NCI-H2196 treated with DMSO at 0.1 percent for 48 hours (cell line): ENCODE measurements around the gene SMARCA2.
A peak's percentile ranks its signal among the peaks of the same experiment; 100 is the strongest.
"Not testable (repeated sequence)": the region's sequence is repeated elsewhere in the genome, so short reads cannot be mapped to it uniquely, and the experiment has no call there.

Experiments used
- DNase-seq: peaks from one replicate; lab custom pipeline; 2025; ENCODE audit not compliant: unreplicated experiment; lab: John Stamatoyannopoulos, UW

Gene SMARCA2

DNA sequence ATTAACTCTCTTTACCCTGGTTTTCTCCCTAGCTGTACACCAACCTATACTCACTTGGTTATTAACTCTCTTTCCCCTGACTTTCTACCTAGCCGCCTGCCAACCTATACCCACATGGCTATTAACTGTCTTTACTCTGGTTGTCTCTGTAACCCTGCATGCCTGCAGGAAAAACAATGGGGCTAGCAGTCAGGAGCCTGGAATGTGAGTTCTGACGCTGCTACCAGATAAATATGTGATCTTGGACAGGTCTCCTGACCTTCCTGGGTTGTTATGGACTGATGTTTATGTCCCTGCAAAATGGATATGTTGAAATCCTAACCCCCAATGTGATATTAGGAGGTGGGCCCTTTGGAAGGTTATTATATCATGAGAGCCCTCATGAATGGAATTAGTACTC lies 119.2 kb downstream of the SMARCA2 start:
- no peak for DNase-seq

- no peak for DNase-seq
These were observed 123.5 kb downstream of the SMARCA2 start for GRCh38 chr9:2138646-2139045.

DNA sequence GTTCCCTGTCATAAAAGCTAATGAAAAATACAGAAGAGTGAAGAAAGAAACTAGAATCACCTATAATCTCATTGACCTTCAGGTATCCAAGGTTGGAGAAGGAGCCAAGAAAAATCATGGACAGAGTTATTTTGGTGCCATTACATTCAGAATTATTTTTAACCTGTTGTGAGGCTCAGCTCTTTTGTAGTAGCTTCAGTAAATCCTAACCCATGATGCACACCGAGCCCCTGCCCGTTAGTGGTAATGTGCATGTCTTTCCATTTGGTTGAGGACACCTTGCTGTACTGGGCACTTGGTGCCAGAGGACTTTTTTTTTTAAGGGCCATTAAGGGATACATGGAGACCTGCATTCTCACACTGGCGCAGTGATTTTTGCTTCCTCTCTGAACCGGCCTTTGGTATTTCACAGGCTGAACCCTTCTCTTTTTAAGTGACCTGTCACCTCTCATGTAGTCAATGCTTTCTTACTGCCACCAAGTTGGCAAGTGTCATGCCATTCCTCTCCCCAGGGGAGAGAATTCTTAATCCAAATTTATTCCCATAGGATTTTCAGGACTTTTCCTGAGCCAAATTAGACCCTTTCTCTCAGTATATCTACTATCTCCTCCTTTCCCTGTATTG lies 125.6 kb downstream of the SMARCA2 start:
- DNase-seq = no peak

- no peak for DNase-seq
These were observed 127.1 kb downstream of the SMARCA2 start for GRCh38 chr9:2142212-2142611.

- DNase-seq = no peak
These were observed 129.5 kb downstream of the SMARCA2 start for GRCh38 chr9:2144619-2145018.

DNA sequence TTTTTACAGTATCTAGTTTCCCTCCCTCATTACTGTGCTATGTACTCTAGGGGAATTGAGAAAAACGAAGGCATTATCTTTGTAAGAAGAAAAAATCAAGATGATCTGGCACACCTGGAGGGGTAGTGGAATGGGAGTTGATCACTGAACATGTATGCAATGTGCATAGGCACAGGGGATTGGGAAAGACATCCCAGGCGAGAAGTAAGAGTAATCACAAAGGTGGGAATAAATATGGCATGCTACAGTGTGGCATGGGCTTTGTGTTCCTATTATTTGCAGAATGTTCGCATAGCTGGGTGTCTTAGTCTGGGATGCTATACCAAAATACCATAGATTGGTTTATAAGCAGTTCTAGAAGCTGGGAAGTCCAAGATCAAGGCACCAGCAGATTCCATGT lies 130.6 kb downstream of the SMARCA2 start:
- DNase-seq = no peak

- DNase-seq = not testable (repeated sequence)
These were observed 131.6 kb downstream of the SMARCA2 start for GRCh38 chr9:2146700-2147099.

DNA sequence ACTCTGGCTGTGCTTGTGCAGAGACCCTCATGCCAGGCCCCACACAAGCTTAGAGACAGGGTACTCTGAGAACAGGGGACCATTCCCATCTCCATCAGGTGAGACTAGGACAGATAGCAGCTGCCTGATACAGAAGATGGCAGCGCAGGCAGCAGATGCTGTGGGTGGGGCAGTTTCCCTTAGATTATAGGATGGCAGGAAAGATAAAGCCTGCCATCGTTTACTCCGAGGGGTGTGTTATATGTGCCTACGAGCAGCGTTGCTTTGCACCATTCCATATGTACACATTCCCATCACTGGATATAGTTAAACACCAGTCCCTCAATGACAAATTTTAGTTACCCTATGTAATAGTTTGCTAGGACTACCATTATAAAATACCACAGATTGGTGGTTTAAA lies 135.2 kb downstream of the SMARCA2 start:
- no peak for DNase-seq

DNA sequence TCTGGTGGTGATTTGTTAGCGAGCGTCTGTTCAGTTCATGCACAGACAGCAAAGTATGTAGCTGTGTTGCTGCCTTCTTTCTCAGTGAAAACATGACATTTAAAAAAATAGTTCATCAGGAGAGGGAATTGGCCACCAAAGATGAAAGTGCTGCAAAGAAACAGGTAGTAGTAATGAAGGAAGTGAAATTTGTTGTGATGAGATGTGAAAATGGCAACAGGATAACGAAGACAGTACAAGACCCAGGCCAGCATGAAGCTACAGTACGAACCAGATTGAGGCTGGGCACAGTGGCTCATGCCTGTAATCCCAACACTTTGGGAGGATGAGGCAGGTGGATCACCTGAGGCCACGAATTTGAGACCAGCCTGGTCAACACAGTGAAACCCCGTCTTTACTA lies 136.0 kb downstream of the SMARCA2 start:
- no peak for DNase-seq

GRCh38 chr9:2152966-2153629 lies 138.0 kb downstream of the SMARCA2 start:
- no peak for DNase-seq

- no peak for DNase-seq
These were observed 138.6 kb downstream of the SMARCA2 start for GRCh38 chr9:2153630-2154217.

DNA sequence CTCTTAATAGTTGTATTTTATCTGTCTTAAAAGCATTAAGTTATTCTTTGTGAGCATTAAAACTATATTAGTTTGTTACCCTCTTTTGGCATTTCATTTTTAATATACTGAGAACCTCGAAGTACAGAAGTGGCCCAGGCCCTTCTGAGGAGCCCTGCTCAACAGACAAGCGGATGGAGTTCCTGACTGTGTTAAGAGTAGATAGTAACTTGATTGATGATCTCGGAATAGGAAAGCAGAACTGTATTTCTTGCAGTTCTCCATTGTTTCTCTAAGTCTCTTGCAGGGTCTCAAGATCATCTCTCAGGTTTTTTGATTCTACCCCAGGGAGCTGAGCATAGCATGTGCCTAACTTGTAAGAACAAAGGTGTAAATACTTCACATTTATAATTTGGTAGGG lies 139.6 kb downstream of the SMARCA2 start:
- DNase-seq = no peak

DNA sequence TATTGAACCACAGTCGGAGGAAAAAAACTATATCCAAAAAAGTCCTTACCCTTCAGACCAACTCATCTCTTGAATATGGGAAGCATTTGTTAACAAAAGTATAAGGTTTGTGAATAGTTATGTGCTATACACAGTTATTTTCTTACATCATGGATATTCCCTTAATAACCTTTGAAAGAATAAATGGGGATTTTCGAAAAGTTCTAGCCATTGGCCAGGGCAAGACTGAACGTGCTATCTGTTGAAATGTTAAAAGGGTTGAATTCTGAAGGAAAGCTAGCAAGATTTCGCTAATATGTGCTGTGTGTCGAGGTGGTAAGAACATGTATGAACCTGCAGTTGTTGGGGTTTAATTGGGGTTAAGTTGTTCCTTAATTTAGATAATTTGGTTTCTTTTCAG lies 140.8 kb downstream of the SMARCA2 start:
- no peak for DNase-seq

DNA sequence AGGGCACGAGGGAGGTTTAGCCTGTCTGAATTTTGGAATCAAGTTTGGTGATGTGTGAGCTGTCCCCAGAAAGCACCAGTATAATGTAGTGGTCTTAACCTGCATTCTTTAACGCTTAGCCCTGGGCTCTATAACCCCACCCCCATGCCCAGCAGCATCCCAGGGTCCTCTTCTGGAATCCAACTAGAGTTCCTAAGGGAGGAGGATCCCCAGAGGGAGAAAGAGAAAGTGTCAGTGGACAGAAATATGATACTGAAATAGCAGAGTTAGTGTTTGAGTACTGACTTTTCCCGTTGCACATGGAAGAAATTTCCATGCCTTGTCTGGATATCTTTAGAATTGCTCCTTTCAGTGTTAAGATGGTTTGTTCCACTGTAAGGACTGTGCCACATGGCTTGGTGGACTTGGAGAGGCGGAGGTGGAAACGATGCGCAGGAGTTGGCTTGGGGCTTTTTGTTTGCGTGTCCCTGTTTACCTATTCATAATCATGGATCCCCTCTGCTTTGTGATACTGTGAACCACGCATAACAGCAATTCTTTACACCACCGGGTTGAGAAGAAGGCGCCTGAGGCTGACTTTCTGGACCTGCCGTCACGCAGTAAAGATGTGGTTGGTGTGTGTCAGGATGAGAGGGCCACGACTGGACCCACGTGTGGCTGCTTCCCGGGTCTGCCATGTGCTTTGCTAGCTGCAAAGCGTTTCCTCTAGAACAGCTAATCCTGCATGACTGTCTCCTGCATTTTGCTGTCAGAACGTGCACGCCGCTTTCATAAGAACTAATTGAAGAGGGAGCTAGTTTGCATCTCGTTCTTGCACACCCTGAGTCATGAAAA lies 142.3 kb downstream of the SMARCA2 start:
- peak; percentile 56 for DNase-seq

DNA sequence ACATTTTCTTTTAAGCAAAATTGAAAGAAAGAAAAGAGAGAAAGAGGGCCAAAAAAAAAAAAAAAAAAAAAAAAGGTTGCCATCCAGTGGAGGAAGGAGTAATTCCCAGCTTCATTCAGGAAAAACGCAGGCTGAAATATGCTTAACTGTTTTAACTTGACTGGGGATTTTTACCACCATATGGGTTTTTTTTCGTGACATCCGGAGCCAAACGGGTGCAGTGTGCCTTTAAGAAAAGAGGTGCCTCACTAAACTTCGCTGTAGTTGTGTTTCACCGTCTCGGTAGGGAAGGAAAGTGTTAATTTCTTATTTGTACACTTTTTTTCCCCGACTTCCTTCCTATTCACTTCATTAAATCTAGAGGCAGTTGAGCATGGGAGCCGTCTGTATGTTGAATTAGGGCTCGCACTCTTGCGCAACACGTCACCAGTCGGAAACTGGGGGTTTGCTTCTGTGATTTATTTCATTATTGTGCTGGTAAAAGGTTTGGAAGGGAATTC lies 143.0 kb downstream of the SMARCA2 start:
- DNase-seq = peak; percentile 51

GRCh38 chr9:2158766-2159430 lies 143.8 kb downstream of the SMARCA2 start:
- DNase-seq = no peak

GRCh38 chr9:2159521-2160454 lies 144.6 kb downstream of the SMARCA2 start:
- peak; percentile 58 for DNase-seq

GRCh38 chr9:2161661-2162060 lies 146.5 kb downstream of the SMARCA2 start:
- DNase-seq = no peak

GRCh38 chr9:2163231-2163885 lies 148.2 kb downstream of the SMARCA2 start:
- no peak for DNase-seq
